ENCODE data around the gene GPR107.
A peak's percentile ranks its signal among the peaks of the same experiment; 100 is the strongest.

The GPR107 gene

GRCh38 chr9:130185017-130185416 lies 131.3 kb downstream of the GPR107 start:
- no peaks in the 10 kb centered on the region for H3K27me3 ChIP-seq (ENCODE audit: insufficient read depth, low read length, poor library complexity)
- DNase-seq = peak; percentile 46
- H3K27ac ChIP-seq (ENCODE audit: low read depth, low read length) = no peak overlapping the region
- no peak overlapping the region for H3K4me2 ChIP-seq (ENCODE audit: low read length)
- no peaks in the 10 kb centered on the region for H3K36me3 ChIP-seq (ENCODE audit: control insufficient read depth, insufficient read depth, low read length)
- no peak overlapping the region for H3K4ac ChIP-seq (ENCODE audit: low read depth, low read length)
- no peak overlapping the region for H3K56ac ChIP-seq (ENCODE audit: low read length)
- no CpG with 5 or more reads among the region's 15 CpGs for WGBS (ENCODE audit: extremely low coverage, insufficient coverage, low lambda C conversion rate)
- peaks cover 20% of the 10 kb centered on the region for H3K79me1 ChIP-seq (ENCODE audit: low read length)
- peaks cover 30% of the 10 kb centered on the region for H3K79me2 ChIP-seq (ENCODE audit: control insufficient read depth, insufficient read depth, low read length)
- no peak overlapping the region for H4K5ac ChIP-seq (ENCODE audit: low read length)
- H2AK5ac ChIP-seq (ENCODE audit: low read length) = no peak overlapping the region
- no peak overlapping the region for H3K9ac ChIP-seq (ENCODE audit: low read length)
- H2BK15ac ChIP-seq (replicated peaks; ENCODE audit: low read depth) = no peak overlapping the region
- no peak overlapping the region for H2BK5ac ChIP-seq (ENCODE audit: low read length)
- peaks cover 7% of the 10 kb centered on the region for H3K4me1 ChIP-seq (ENCODE audit: control insufficient read depth, low read depth, low read length)
- H3K23ac ChIP-seq (ENCODE audit: low read length) = no peak overlapping the region
- no peak overlapping the region for H4K8ac ChIP-seq (ENCODE audit: low read depth, low read length)
- H3K18ac ChIP-seq (ENCODE audit: low read length) = no peak overlapping the region
- no peak overlapping the region for H3K4me3 ChIP-seq (ENCODE audit: low read length)
- H2BK120ac ChIP-seq (ENCODE audit: low read depth, low read length) = no peak overlapping the region

- no peak overlapping the region for H2AK5ac ChIP-seq (ENCODE audit: low read length)
- no CpG with 5 or more reads among the region's 17 CpGs for WGBS (ENCODE audit: extremely low coverage, insufficient coverage, low lambda C conversion rate)
- no peak overlapping the region for H3K18ac ChIP-seq (ENCODE audit: low read length)
- H2BK15ac ChIP-seq (replicated peaks; ENCODE audit: low read depth) = no peak overlapping the region
- no peaks in the 10 kb centered on the region for H3K36me3 ChIP-seq (ENCODE audit: control insufficient read depth, insufficient read depth, low read length)
- DNase-seq = no peak
- H3K79me2 ChIP-seq (ENCODE audit: control insufficient read depth, insufficient read depth, low read length) = peaks cover 29% of the 10 kb centered on the region
- peaks cover 7% of the 10 kb centered on the region for H3K4me1 ChIP-seq (ENCODE audit: control insufficient read depth, low read depth, low read length)
- no peak overlapping the region for H3K56ac ChIP-seq (ENCODE audit: low read length)
- H3K23ac ChIP-seq (ENCODE audit: low read length) = no peak overlapping the region
- no peak overlapping the region for H3K4ac ChIP-seq (ENCODE audit: low read depth, low read length)
- no peak overlapping the region for H4K5ac ChIP-seq (ENCODE audit: low read length)
- H3K27ac ChIP-seq (ENCODE audit: low read depth, low read length) = no peak overlapping the region
- H2BK5ac ChIP-seq (ENCODE audit: low read length) = no peak overlapping the region
- H3K4me3 ChIP-seq (ENCODE audit: low read length) = no peak overlapping the region
- no peak overlapping the region for H3K4me2 ChIP-seq (ENCODE audit: low read length)
- no peak overlapping the region for H2BK120ac ChIP-seq (ENCODE audit: low read depth, low read length)
- H3K79me1 ChIP-seq (ENCODE audit: low read length) = peaks cover 18% of the 10 kb centered on the region
- H3K9ac ChIP-seq (ENCODE audit: low read length) = no peak overlapping the region
- no peak overlapping the region for H4K8ac ChIP-seq (ENCODE audit: low read depth, low read length)
- H3K27me3 ChIP-seq (ENCODE audit: insufficient read depth, low read length, poor library complexity) = no peaks in the 10 kb centered on the region
Measured at GRCh38 chr9:130185490-130186031, 131.9 kb downstream of the GPR107 start.

- peaks cover 34% of the 10 kb centered on the region for H3K79me2 ChIP-seq (ENCODE audit: control insufficient read depth, insufficient read depth, low read length)
- no peak overlapping the region for H4K5ac ChIP-seq (ENCODE audit: low read length)
- no peaks in the 10 kb centered on the region for H3K36me3 ChIP-seq (ENCODE audit: control insufficient read depth, insufficient read depth, low read length)
- H3K4me2 ChIP-seq (ENCODE audit: low read length) = no peak overlapping the region
- H3K4me3 ChIP-seq (ENCODE audit: low read length) = no peak overlapping the region
- no peak overlapping the region for H2BK5ac ChIP-seq (ENCODE audit: low read length)
- no peak overlapping the region for H2BK15ac ChIP-seq (replicated peaks; ENCODE audit: low read depth)
- H3K9ac ChIP-seq (ENCODE audit: low read length) = no peak overlapping the region
- WGBS (ENCODE audit: extremely low coverage, insufficient coverage, low lambda C conversion rate) = no CpG with 5 or more reads among the region's 6 CpGs
- no peaks in the 10 kb centered on the region for H3K27me3 ChIP-seq (ENCODE audit: insufficient read depth, low read length, poor library complexity)
- H3K18ac ChIP-seq (ENCODE audit: low read length) = no peak overlapping the region
- no peak overlapping the region for H2AK5ac ChIP-seq (ENCODE audit: low read length)
- H3K23ac ChIP-seq (ENCODE audit: low read length) = no peak overlapping the region
- no peak overlapping the region for H3K56ac ChIP-seq (ENCODE audit: low read length)
- no peak for DNase-seq
- H4K8ac ChIP-seq (ENCODE audit: low read depth, low read length) = no peak overlapping the region
- H3K27ac ChIP-seq (ENCODE audit: low read depth, low read length) = no peak overlapping the region
- H3K4me1 ChIP-seq (ENCODE audit: control insufficient read depth, low read depth, low read length) = peaks cover 7% of the 10 kb centered on the region
- H3K79me1 ChIP-seq (ENCODE audit: low read length) = peaks cover 19% of the 10 kb centered on the region
- H2BK120ac ChIP-seq (ENCODE audit: low read depth, low read length) = no peak overlapping the region
- H3K4ac ChIP-seq (ENCODE audit: low read depth, low read length) = no peak overlapping the region
Measured at GRCh38 chr9:130186051-130186450, 132.3 kb downstream of the GPR107 start.

GRCh38 chr9:130186839-130187522 lies 133.3 kb downstream of the GPR107 start:
- Histone ChIP-seq H3K4me1 (ENCODE audit: control insufficient read depth, low read depth, low read length) (peaks cover 7% of the 10 kb centered on the region), H3K79me1 (ENCODE audit: low read length) (peaks cover 19% of the 10 kb centered on the region), H3K56ac (ENCODE audit: low read length) (peak overlapping the region; percentile 56), H3K4ac (ENCODE audit: low read depth, low read length) (no peak overlapping the region), H2BK120ac (ENCODE audit: low read depth, low read length) (no peak overlapping the region), H2BK15ac (replicated peaks; ENCODE audit: low read depth) (no peak overlapping the region), H3K4me3 (ENCODE audit: low read length) (no peak overlapping the region), H2BK5ac (ENCODE audit: low read length) (no peak overlapping the region), H3K27me3 (ENCODE audit: insufficient read depth, low read length, poor library complexity) (no peaks in the 10 kb centered on the region), H3K23ac (ENCODE audit: low read length) (no peak overlapping the region), H3K27ac (ENCODE audit: low read depth, low read length) (peak overlapping the region; percentile 21), H3K79me2 (ENCODE audit: control insufficient read depth, insufficient read depth, low read length) (peaks cover 36% of the 10 kb centered on the region), H3K4me2 (ENCODE audit: low read length) (no peak overlapping the region), H3K18ac (ENCODE audit: low read length) (no peak overlapping the region), H4K5ac (ENCODE audit: low read length) (no peak overlapping the region), H3K9ac (ENCODE audit: low read length) (peak overlapping the region; percentile 42), H4K8ac (ENCODE audit: low read depth, low read length) (no peak overlapping the region), H2AK5ac (ENCODE audit: low read length) (no peak overlapping the region), H3K36me3 (ENCODE audit: control insufficient read depth, insufficient read depth, low read length) (no peaks in the 10 kb centered on the region)
- WGBS (ENCODE audit: extremely low coverage, insufficient coverage, low lambda C conversion rate) = no CpG with 5 or more reads among the region's 25 CpGs
- DNase-seq = peak; percentile 91

- no peak overlapping the region for H3K23ac ChIP-seq (ENCODE audit: low read length)
- no CpG with 5 or more reads among the region's 9 CpGs for WGBS (ENCODE audit: extremely low coverage, insufficient coverage, low lambda C conversion rate)
- no peak overlapping the region for H2BK120ac ChIP-seq (ENCODE audit: low read depth, low read length)
- no peak overlapping the region for H3K4me2 ChIP-seq (ENCODE audit: low read length)
- peaks cover 39% of the 10 kb centered on the region for H3K79me2 ChIP-seq (ENCODE audit: control insufficient read depth, insufficient read depth, low read length)
- H3K27ac ChIP-seq (ENCODE audit: low read depth, low read length) = no peak overlapping the region
- peaks cover 19% of the 10 kb centered on the region for H3K79me1 ChIP-seq (ENCODE audit: low read length)
- H2AK5ac ChIP-seq (ENCODE audit: low read length) = no peak overlapping the region
- H3K36me3 ChIP-seq (ENCODE audit: control insufficient read depth, insufficient read depth, low read length) = no peaks in the 10 kb centered on the region
- no peak overlapping the region for H2BK15ac ChIP-seq (replicated peaks; ENCODE audit: low read depth)
- no peak overlapping the region for H4K8ac ChIP-seq (ENCODE audit: low read depth, low read length)
- H4K5ac ChIP-seq (ENCODE audit: low read length) = no peak overlapping the region
- no peak overlapping the region for H3K56ac ChIP-seq (ENCODE audit: low read length)
- H3K4me3 ChIP-seq (ENCODE audit: low read length) = no peak overlapping the region
- no peak overlapping the region for H3K18ac ChIP-seq (ENCODE audit: low read length)
- no peak overlapping the region for H3K9ac ChIP-seq (ENCODE audit: low read length)
- H3K27me3 ChIP-seq (ENCODE audit: insufficient read depth, low read length, poor library complexity) = no peaks in the 10 kb centered on the region
- H3K4me1 ChIP-seq (ENCODE audit: control insufficient read depth, low read depth, low read length) = peaks cover 7% of the 10 kb centered on the region
- no peak for DNase-seq
- no peak overlapping the region for H3K4ac ChIP-seq (ENCODE audit: low read depth, low read length)
- H2BK5ac ChIP-seq (ENCODE audit: low read length) = no peak overlapping the region
Measured at GRCh38 chr9:130187523-130187846, 133.8 kb downstream of the GPR107 start.

Measured in mesendoderm (in vitro differentiated cells).